ENCODE measurements around the gene RGS21. TPM values are rescaled to one million over a fixed set of nuclear protein-coding genes. Genes with fewer than 3 reads are reported as not detected.

The RGS21 gene
- total RNA-seq, 4 donors from 2014 or later, result not detected

DNA sequence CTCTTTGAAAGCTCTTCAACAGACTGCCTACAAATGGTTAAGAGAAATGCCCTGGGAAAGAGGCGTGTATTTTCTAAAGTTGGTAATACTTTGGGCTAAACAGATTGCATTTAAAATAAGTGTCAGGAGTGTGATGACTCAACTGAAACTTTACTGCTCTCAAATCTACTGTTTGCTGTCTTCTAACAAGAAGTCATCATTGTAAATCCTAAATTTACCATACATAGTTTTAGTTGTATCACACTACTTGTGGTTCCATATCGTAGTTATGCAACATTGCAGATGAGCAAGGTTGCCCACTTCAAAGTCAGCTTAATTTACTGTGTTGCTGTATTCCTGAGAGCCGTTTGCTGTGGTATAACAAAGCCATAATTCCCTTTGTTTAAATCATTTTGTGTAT lies 59.6 kb downstream of the RGS21 start:
- TF ChIP-seq CTCF (IDR thresholded peaks at IDR 0.05; ENCODE audit: low read depth), result no peak

GRCh38 chr1:192378276-192378675 lies 61.5 kb downstream of the RGS21 start:
- no peak for TF ChIP-seq CTCF (IDR thresholded peaks at IDR 0.05; ENCODE audit: low read depth)

DNA sequence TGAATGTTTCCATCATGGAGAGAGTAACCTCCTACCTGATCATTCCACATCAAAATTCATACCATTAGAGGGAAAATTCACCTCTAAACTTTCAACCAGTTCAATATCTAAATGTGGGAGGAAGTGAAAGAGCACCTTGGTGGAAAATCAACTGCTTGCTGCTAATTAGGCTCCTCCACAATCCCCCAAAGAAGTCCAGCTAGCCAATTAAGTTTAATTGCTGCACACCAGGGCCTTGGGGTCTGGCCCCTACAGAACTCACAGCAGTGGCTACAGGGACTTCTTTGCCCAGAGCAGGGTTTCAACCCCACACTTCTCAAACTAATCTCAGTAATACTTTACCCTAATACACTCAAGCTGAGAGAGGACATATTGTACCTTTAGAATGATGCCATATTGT lies 62.1 kb downstream of the RGS21 start:
- no peak for TF ChIP-seq CTCF (IDR thresholded peaks at IDR 0.05; ENCODE audit: low read depth)

DNA sequence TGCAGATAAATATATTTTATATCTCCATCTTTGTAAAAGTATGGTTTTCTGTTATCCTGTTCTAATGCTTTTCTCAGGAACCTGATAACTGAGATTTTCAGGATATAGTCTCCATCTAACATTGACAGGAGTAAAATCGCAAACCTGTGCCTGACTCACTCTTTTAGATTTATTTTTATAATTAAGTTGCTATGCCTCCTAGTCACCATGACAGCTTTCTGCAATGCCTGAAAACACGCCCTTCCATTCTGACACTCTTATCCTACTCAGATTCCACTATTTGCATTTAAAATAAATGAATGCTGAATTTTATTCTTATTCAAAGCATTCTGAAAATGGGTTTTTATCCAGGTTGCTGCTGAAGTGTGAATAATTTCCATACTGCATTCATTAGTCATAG lies 62.8 kb downstream of the RGS21 start:
- no peak for TF ChIP-seq CTCF (IDR thresholded peaks at IDR 0.05; ENCODE audit: low read depth)

- TF ChIP-seq CTCF (IDR thresholded peaks at IDR 0.05; ENCODE audit: low read depth), result no peak
Measured at GRCh38 chr1:192382758-192383157, 66.0 kb downstream of the RGS21 start.

GRCh38 chr1:192386051-192386650 lies 69.4 kb downstream of the RGS21 start:
- TF ChIP-seq CTCF (IDR thresholded peaks at IDR 0.05; ENCODE audit: low read depth), result no peak

DNA sequence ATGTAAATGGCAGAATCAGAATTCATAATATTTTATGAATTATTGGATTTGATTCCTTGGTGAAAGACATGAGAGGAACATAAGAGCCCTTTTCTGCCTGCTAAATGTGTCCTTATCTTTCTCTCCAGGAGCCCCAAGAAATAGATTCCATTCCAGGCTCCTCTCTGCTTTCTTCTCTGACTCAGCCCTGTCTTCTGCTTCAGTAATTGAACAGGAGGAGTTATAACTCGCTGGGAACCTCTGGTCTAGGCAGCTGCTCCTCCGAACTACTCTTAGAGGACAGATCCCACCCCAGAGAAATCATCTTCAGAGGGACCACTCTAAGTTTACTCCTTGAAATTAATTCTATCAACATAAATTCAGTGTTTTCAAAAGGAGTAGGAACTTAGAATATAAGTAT lies 78.4 kb downstream of the RGS21 start:
- no peak for TF ChIP-seq CTCF (IDR thresholded peaks at IDR 0.05; ENCODE audit: low read depth)

Measured in subcutaneous adipose tissue (tissue), 4 donors.